Measurements from ENCODE around the gene LRRK1.

- no peak for TF ChIP-seq CTCF (IDR thresholded peaks at IDR 0.05)
- no peak for TF ChIP-seq POLR2A (IDR thresholded peaks at IDR 0.05)
These were observed 34.0 kb upstream of the LRRK1 start for GRCh38 chr15:100885116-100885515.
